HEK293T (cell line): ENCODE data around the gene ALDH16A1.
A peak's percentile ranks its signal among the peaks of the same experiment; 100 is the strongest.

Experiments used
- CTCF ChIA-PET: fragments of 350-600 bp; formaldehyde crosslinking; extraction: SDS; loops from one replicate; lab custom pipeline; 2021; ENCODE audit warnings: antibody characterized with exemption, inconsistent platforms; lab: Yijun Ruan, JAX
- POLR2A ChIA-PET: fragments of 350-600 bp; formaldehyde crosslinking; extraction: SDS; loops from one replicate; lab custom pipeline; 2020; ENCODE audit warnings: antibody characterized with exemption, inconsistent platforms; lab: Yijun Ruan, JAX
- DNase-seq: peaks from one replicate; pipeline ENCODE4 v3.0.0; 2012; ENCODE audit warnings: mixed read lengths; ENCODE audit errors: extremely low spot score
- ARNT ChIP-seq: fragments of 450-650 bp; IDR thresholded peaks from 2 replicates; pipeline ENCODE4 v1.6.1; 2017; ENCODE audit warnings: mild to moderate bottlenecking
- BHLHE40 ChIP-seq: fragments of 450-650 bp; IDR thresholded peaks from 2 replicates; pipeline ENCODE4 v1.6.1; 2016; ENCODE audit warnings: mild to moderate bottlenecking, moderate library complexity, borderline replicate concordance
- CTBP1 ChIP-seq: fragments of 450-650 bp; IDR thresholded peaks from 2 replicates; pipeline ENCODE4 v1.6.1; 2016; ENCODE audit warnings: borderline replicate concordance
- ELF4 ChIP-seq: fragments of 450-650 bp; IDR thresholded peaks from 2 replicates; pipeline ENCODE4 v1.6.1; 2017; ENCODE audit warnings: antibody characterized with exemption
- FOXA1 ChIP-seq: fragments of 450-650 bp; IDR thresholded peaks from 2 replicates; pipeline ENCODE4 v1.6.1; 2016; ENCODE audit warnings: mild to moderate bottlenecking
- FOXK2 ChIP-seq: fragments of 450-650 bp; IDR thresholded peaks from 2 replicates; pipeline ENCODE4 v1.6.1; 2016; ENCODE audit warnings: mild to moderate bottlenecking
- FOXM1 ChIP-seq: fragments of 450-650 bp; IDR thresholded peaks from 2 replicates; pipeline ENCODE4 v1.6.1; 2017; ENCODE audit warnings: mild to moderate bottlenecking, borderline replicate concordance
- HDGF ChIP-seq: fragments of 450-650 bp; IDR thresholded peaks from 2 replicates; pipeline ENCODE4 v1.6.1; 2017; ENCODE audit warnings: antibody characterized with exemption, borderline replicate concordance
- L3MBTL2 ChIP-seq: fragments of 450-650 bp; conservative IDR thresholded peaks from 2 replicates; pipeline ENCODE4 v1.6.1; 2016; ENCODE audit warnings: mild to moderate bottlenecking
- LEF1 ChIP-seq: fragments of 450-650 bp; IDR thresholded peaks from 2 replicates; pipeline ENCODE4 v1.6.1; 2017; ENCODE audit warnings: mild to moderate bottlenecking, borderline replicate concordance
- NFRKB ChIP-seq: fragments of 450-650 bp; IDR thresholded peaks from 2 replicates; pipeline ENCODE4 v1.6.1; 2016; ENCODE audit warnings: mild to moderate bottlenecking, moderate library complexity
- SP1 ChIP-seq: fragments of 450-650 bp; IDR thresholded peaks from 2 replicates; pipeline ENCODE4 v1.6.1; 2017
- SUZ12 ChIP-seq: fragments of 450-650 bp; IDR thresholded peaks from 2 replicates; pipeline ENCODE4 v1.6.1; 2016; ENCODE audit warnings: mild to moderate bottlenecking
- TARDBP ChIP-seq: fragments of 450-650 bp; IDR thresholded peaks from 2 replicates; pipeline ENCODE4 v1.6.1; 2016
- ZNF384 ChIP-seq: fragments of 450-650 bp; IDR thresholded peaks from 2 replicates; pipeline ENCODE4 v1.6.1; 2016
- TF ChIP-seq, protein P1 (sequence below): fragments of 450-650 bp; IDR thresholded peaks from 2 replicates; pipeline ENCODE4 v1.6.1; 2016

The ALDH16A1 gene

DNA sequence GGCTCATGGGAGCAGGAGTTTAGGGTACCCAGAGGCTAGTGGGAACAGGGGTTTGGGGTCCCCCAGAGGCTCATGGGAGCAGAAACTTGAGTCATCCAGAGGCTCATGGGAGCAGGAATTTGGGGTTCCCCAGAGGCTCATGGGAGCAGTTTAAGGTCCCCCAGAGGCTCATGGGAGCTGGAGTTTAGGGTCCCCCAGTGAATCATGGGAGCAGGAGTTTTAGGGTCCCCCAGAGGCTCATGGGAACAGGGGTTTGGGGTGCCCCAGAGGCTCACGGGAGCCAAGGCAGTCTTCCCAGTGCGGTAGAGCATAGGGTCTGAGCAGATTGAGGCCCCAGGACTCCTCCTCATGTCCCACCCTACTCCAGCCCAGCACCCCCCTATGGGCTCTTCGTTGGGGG, 12.3 kb downstream of the ALDH16A1 start:
- ChIA-PET CTCF (no interaction called here), POLR2A (interaction anchor here (2.5 kb wide), 1 partner anchor 12 kb away, joined by 9 read pairs; the partner anchor contains the start of gene ALDH16A1)
- no peak for TF ChIP-seq BHLHE40
- no peak for TF ChIP-seq FOXM1
- TF ChIP-seq ELF4: no peak
- no peak for TF ChIP-seq FOXA1
- no peak for TF ChIP-seq LEF1
- no peak for TF ChIP-seq SUZ12
- no peak for DNase-seq

DNA sequence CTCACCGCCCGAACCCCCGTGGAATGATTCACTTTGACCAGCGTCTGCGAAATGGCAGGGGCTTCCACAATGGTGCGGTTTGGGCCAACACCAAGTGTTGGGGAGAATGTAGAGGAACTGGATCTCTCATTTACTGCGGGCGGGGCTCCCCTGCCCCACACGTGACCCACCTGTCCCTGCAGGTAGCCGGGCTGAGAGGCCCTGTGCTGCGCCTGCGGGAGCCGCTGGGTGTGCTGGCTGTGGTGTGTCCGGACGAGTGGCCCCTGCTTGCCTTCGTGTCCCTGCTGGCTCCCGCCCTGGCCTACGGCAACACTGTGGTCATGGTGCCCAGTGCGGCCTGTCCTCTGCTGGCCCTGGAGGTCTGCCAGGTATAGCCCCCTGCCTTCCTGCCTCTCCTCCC, 15.2 kb downstream of the ALDH16A1 start:
- CTCF ChIA-PET: no interaction called here
- no peak for DNase-seq
- TF ChIP-seq LEF1: no peak
- TF ChIP-seq HDGF: no peak
- TF ChIP-seq NFRKB: no peak
- TF ChIP-seq, protein P1, sequence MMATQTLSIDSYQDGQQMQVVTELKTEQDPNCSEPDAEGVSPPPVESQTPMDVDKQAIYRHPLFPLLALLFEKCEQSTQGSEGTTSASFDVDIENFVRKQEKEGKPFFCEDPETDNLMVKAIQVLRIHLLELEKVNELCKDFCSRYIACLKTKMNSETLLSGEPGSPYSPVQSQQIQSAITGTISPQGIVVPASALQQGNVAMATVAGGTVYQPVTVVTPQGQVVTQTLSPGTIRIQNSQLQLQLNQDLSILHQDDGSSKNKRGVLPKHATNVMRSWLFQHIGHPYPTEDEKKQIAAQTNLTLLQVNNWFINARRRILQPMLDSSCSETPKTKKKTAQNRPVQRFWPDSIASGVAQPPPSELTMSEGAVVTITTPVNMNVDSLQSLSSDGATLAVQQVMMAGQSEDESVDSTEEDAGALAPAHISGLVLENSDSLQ: no peak
- no peak for TF ChIP-seq BHLHE40
- no peak for TF ChIP-seq ARNT
- TF ChIP-seq CTBP1: no peak
- TF ChIP-seq ZNF384: no peak
- TF ChIP-seq ELF4: no peak
- TF ChIP-seq L3MBTL2: no peak
- no peak for TF ChIP-seq FOXK2
- TF ChIP-seq TARDBP: no peak
- no peak for TF ChIP-seq SUZ12
- no peak for TF ChIP-seq FOXM1
- POLR2A ChIA-PET: interaction anchor here (0.9 to 1.7 kb wide), 3 partner anchors 13 to 17 kb away, joined by 3 to 6 read pairs (median 4); partner anchors contain the start of genes ALDH16A1 and PIH1D1

DNA sequence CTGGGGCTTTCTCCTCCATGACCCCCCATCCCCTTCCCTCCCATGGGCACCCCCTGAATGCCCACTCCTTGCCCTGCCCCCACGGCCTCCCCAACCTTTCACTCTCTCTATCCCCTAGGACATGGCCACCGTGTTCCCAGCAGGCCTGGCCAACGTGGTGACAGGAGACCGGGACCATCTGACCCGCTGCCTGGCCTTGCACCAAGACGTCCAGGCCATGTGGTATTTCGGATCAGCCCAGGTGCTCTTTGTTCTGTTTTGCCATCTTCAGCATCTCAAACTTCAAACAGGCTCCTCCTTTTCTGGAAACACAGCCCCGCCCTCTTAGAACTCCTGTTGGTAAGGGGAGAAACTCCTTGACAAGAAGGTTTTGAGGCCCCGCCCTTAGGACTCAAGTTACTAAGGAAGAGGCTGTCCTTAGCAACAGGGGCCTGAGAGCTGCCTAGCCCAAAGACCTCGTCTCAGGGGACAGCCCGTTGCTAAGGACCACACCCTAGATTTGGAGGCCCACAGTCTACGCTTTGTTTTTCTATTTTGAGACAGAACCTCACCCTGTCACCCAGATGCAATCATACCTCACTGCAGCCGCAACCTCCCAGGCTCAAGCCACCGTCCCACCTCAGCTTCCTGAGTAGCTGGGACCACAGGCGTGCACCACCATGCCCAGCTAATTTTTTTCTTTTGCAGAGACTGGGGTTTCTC, 15.9 kb downstream of the ALDH16A1 start:
- DNase-seq: peak; percentile 41
- CTCF ChIA-PET: no interaction called here
- POLR2A ChIA-PET: interaction anchor here (0.9 to 1.7 kb wide), 3 partner anchors 13 to 17 kb away, joined by 3 to 6 read pairs (median 4); partner anchors contain the start of genes ALDH16A1 and PIH1D1
- TF ChIP-seq FOXA1 (no peak), HDGF (no peak), TARDBP (no peak), FOXK2 (no peak), ARNT (no peak), BHLHE40 (no peak), ELF4 (no peak), NFRKB (no peak), L3MBTL2 (no peak), FOXM1 (no peak), SP1 (no peak), LEF1 (no peak), SUZ12 (no peak), CTBP1 (no peak), ZNF384 (no peak)
- TF ChIP-seq, protein P1: no peak

DNA sequence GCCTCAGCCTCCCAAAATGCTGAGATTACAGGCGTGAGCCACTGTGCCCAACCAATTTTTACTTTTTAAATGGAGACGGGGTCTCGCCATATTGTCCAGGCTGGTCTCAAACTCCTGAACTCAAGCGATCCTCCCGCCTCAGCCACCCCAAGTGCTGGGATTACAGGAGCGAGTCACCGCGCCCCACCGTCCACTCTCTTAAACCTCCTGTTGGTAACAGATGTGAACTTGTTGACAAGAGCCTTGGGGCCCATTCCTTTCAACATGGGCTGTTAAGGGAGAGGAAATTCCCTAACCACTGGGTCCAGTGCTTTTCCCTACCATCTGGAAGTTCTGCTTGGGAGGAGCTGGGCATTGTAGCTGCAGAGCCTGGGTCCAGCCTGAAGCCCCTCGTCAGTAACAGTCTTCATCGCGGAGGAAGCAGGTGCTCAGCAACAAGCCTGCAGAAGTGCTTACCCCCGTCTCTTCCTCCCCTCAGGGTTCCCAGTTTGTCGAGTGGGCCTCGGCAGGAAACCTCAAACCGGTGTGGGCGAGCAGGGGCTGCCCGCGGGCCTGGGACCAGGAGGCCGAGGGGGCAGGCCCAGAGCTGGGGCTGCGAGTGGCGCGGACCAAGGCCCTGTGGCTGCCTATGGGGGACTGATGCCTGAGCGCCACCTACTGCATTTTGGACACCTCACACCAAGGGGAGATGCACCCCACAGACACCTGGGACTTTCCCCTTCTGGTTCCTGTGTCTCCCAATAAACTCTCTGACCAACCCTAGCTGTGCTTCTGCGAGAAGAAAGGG, 17.0 kb downstream of the ALDH16A1 start:
- ChIA-PET CTCF (no interaction called here), POLR2A (interaction anchor here (1.7 to 4.5 kb wide), 3 partner anchors 16 to 18 kb away, joined by 3 to 25 read pairs (median 6); partner anchors contain the start of genes ALDH16A1 and PIH1D1)
- no peak for TF ChIP-seq BHLHE40
- no peak for DNase-seq

DNA sequence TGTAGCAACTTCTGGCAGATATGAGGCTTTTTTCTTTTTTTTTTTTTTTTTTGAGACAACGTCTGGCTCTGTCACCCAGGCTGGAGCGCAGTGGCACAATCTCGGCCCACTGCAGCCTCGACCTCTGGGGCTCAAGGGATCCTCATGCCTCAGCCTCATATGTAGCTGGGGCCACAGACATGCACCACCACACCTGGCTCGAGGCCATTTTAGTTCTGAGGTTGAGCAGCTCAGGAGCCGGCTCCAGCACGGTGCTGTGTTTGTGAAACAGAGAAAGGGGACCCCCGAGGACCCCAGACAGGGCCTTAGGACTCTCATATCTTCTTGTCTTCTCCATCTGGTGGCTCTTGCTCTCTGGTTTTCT, 17.6 kb downstream of the ALDH16A1 start:
- ChIA-PET CTCF (interaction anchor here (0.6 kb wide), 1 partner anchor 27 kb away, joined by 5 read pairs; no protein-coding TSS in a partner anchor), POLR2A (interaction anchor here (4.5 kb wide), 1 partner anchor 16 kb away, joined by 25 read pairs; the partner anchor contains the start of gene ALDH16A1)
- DNase-seq: no peak
- no peak for TF ChIP-seq ARNT
- TF ChIP-seq ELF4: no peak
- TF ChIP-seq FOXK2: no peak
- no peak for TF ChIP-seq FOXA1
- no peak for TF ChIP-seq FOXM1
- no peak for TF ChIP-seq CTBP1
- TF ChIP-seq, protein P1: no peak
- TF ChIP-seq BHLHE40: no peak
- TF ChIP-seq L3MBTL2: no peak
- no peak for TF ChIP-seq ZNF384
- no peak for TF ChIP-seq SP1
- TF ChIP-seq TARDBP: no peak
- TF ChIP-seq NFRKB: no peak
